DND-41 (cell line): ENCODE data around the gene KRT73.

Source experiments
- CTCF ChIP-seq: IDR thresholded peaks from 2 replicates; pipeline ENCODE4 v1.5.1; 2012; ENCODE audit warnings: borderline replicate concordance, low read length, moderate library complexity, mild to moderate bottlenecking; ENCODE audit not compliant: poor library complexity, severe bottlenecking; ENCODE audit errors: extremely low read depth
- EZH2 ChIP-seq: IDR thresholded peaks from 3 replicates; pipeline ENCODE4 v1.6.1; 2012; ENCODE audit warnings: borderline replicate concordance, low read depth, mild to moderate bottlenecking, moderate library complexity, low read length, inconsistent platforms; ENCODE audit not compliant: severe bottlenecking

- no peak for TF ChIP-seq CTCF
- no peak for TF ChIP-seq EZH2
Measured at GRCh38 chr12:52659395-52659794, 41.0 kb upstream of the KRT73 start.
